Central memory CD4-positive, alpha-beta T cell (primary cell): ENCODE data around the gene WWOX.

Experiments
- DNase-seq: peaks from one replicate; pipeline ENCODE4 v3.0.0; 2022

WWOX gene

GRCh38 chr16:78931678-78932077, 832.2 kb downstream of the WWOX start:
- DNase-seq: no peak

- no peak for DNase-seq
These were observed 833.0 kb downstream of the WWOX start for GRCh38 chr16:78932355-78932943.

GRCh38 chr16:78936060-78936459, 836.6 kb downstream of the WWOX start:
- no peak for DNase-seq

GRCh38 chr16:78939597-78939996, 840.1 kb downstream of the WWOX start:
- no peak for DNase-seq

- no peak for DNase-seq
These were observed 843.3 kb downstream of the WWOX start for GRCh38 chr16:78942625-78943245.

GRCh38 chr16:78945336-78945735, 845.9 kb downstream of the WWOX start:
- DNase-seq: no peak

GRCh38 chr16:78946556-78946955, 847.1 kb downstream of the WWOX start:
- no peak for DNase-seq

GRCh38 chr16:78950768-78951167, 851.3 kb downstream of the WWOX start:
- no peak for DNase-seq

- no peak for DNase-seq
These were observed 853.2 kb downstream of the WWOX start for GRCh38 chr16:78952630-78953029.

GRCh38 chr16:78953526-78953925, 854.1 kb downstream of the WWOX start:
- no peak for DNase-seq

- no peak for DNase-seq
These were observed 855.8 kb downstream of the WWOX start for GRCh38 chr16:78955206-78955605.

GRCh38 chr16:78956859-78957258, 857.4 kb downstream of the WWOX start:
- DNase-seq: no peak

- DNase-seq: no peak
These were observed 858.1 kb downstream of the WWOX start for GRCh38 chr16:78957317-78958100.

GRCh38 chr16:78961464-78961863, 862.0 kb downstream of the WWOX start:
- no peak for DNase-seq

GRCh38 chr16:78962457-78962929, 863.0 kb downstream of the WWOX start:
- DNase-seq: no peak

- DNase-seq: no peak
These were observed 868.5 kb downstream of the WWOX start for GRCh38 chr16:78967948-78968347.

- no peak for DNase-seq
These were observed 870.3 kb downstream of the WWOX start for GRCh38 chr16:78969721-78970120.

GRCh38 chr16:78970650-78971049, 871.2 kb downstream of the WWOX start:
- DNase-seq: no peak

GRCh38 chr16:78972006-78972405, 872.6 kb downstream of the WWOX start:
- DNase-seq: no peak

- DNase-seq: no peak
These were observed 873.5 kb downstream of the WWOX start for GRCh38 chr16:78972986-78973385.

GRCh38 chr16:78976212-78976611, 876.8 kb downstream of the WWOX start:
- no peak for DNase-seq

GRCh38 chr16:78980825-78981224, 881.4 kb downstream of the WWOX start:
- no peak for DNase-seq

- no peak for DNase-seq
These were observed 882.8 kb downstream of the WWOX start for GRCh38 chr16:78982096-78982744.

GRCh38 chr16:78984324-78984723, 884.9 kb downstream of the WWOX start:
- DNase-seq: no peak
